MM.1S (cell line): Measurements from ENCODE around the gene LAMB3.

Source experiments
- EZH2 ChIP-seq: fragments of 300-600 bp; sonication (generic); optimal IDR thresholded peaks from 2 replicates; pipeline ENCODE3; 2017; ENCODE audit warnings: low read depth, mild to moderate bottlenecking, antibody characterized with exemption, low read length, mixed read lengths
- EZH2phosphoT487 ChIP-seq: fragments of 300-600 bp; sonication (generic); IDR thresholded peaks from 2 replicates; pipeline ENCODE4 v1.6.1; 2018; ENCODE audit warnings: antibody characterized with exemption, low read length
- TF ChIP-seq, protein P1 (sequence below): fragments of 300-600 bp; sonication (generic); IDR thresholded peaks from 2 replicates; pipeline ENCODE4 v1.5.1; 2016; ENCODE audit warnings: antibody characterized with exemption, low read length, mixed read lengths

DNA sequence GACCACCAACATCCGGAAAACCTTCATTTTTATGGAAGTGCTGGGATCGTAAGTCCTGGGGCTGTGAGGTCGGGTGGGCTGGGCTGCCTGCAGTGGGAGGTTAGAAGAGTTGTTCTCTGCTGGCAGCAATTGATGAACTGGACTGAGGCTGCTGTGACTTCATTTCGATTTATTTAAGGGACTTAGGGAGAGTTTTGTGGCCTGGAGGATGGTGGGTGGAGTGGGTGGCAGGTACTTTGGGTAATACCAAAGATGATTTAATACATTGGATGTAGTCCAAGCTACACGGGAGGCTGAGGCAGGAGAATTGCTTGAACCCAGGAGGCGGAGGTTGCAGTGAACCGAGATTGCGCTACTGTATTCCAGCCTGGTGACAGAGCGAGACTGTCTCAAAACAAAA, 57.2 kb downstream of the LAMB3 start:
- TF ChIP-seq, protein P1, sequence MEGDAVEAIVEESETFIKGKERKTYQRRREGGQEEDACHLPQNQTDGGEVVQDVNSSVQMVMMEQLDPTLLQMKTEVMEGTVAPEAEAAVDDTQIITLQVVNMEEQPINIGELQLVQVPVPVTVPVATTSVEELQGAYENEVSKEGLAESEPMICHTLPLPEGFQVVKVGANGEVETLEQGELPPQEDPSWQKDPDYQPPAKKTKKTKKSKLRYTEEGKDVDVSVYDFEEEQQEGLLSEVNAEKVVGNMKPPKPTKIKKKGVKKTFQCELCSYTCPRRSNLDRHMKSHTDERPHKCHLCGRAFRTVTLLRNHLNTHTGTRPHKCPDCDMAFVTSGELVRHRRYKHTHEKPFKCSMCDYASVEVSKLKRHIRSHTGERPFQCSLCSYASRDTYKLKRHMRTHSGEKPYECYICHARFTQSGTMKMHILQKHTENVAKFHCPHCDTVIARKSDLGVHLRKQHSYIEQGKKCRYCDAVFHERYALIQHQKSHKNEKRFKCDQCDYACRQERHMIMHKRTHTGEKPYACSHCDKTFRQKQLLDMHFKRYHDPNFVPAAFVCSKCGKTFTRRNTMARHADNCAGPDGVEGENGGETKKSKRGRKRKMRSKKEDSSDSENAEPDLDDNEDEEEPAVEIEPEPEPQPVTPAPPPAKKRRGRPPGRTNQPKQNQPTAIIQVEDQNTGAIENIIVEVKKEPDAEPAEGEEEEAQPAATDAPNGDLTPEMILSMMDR: no peak
- no peak for TF ChIP-seq EZH2
- no peak for TF ChIP-seq EZH2phosphoT487
